ENCODE measurements around the gene NANOG.
"Not testable (repeated sequence)": the region's sequence is repeated elsewhere in the genome, so short reads cannot be mapped to it uniquely, and the experiment has no call there.

The NANOG gene

DNA sequence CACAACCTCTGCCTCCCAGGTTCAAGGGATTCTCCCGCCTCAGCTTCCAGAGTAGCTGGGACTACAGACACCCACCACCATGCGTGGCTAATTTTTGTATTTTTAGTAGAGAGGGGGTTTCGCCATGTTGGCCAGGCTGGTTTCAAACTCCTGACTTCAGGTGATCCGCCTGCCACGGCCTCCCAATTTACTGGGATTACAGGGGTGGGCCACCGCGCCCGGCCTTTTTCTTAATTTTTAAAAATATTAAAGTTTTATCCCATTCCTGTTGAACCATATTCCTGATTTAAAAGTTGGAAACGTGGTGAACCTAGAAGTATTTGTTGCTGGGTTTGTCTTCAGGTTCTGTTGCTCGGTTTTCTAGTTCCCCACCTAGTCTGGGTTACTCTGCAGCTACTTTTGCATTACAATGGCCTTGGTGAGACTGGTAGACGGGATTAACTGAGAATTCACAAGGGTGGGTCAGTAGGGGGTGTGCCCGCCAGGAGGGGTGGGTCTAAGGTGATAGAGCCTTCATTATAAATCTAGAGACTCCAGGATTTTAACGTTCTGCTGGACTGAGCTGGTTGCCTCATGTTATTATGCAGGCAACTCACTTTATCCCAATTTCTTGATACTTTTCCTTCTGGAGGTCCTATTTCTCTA is at the start of gene NANOG:
TSS of gene NANOG (plus strand) at position 519 of the 645 bp plus-strand sequence. CDS start 213 bp downstream, outside the sequence.
- H3K4me1 ChIP-seq (ENCODE audit: control insufficient read depth, insufficient read depth, low read length); H3K4me3 ChIP-seq (ENCODE audit: low read length in 2 of 2); H3K9ac ChIP-seq (ENCODE audit: low read length in 2 of 2); H3K36me3 ChIP-seq (ENCODE audit: control insufficient read depth in 2 of 2, insufficient read depth in 2 of 2, low read length in 2 of 2); H3K27me3 ChIP-seq (ENCODE audit: control insufficient read depth in 1 of 2, insufficient read depth in 2 of 2, low read length in 2 of 2); H3K9me3 ChIP-seq (ENCODE audit: control insufficient read depth in 2 of 2, low read length in 2 of 2); H3K27ac ChIP-seq (ENCODE audit: low read length): not testable (repeated sequence)

DNA sequence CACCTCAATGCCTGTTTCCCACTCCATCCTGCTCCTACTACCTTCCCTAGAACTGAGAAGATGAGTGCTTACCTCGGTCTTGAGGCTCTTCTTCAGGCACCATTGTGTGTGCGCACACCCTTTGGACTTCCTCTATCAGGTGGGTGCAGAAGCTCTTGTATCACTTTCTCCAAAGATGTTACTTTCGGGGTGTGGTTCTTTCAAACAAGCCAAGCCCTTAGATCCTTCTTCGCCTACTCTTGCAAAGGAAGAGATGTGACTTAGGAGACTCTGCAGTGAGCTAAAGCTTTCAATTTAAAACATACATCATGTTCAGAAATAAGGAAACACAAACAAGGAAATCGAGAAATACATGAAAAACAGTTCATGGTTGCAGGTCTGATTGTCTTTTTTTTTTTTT is 42.0 kb upstream of the NANOG start, which contains the start of gene CLEC4C:
TSS of gene CLEC4C (minus strand) at position 130 of the 400 bp plus-strand sequence. CDS start at position 103, 27 bp downstream.
- Histone ChIP-seq H3K4me3 (ENCODE audit: low read length in 2 of 2) (no peak within 1 kb of the TSS), H3K27me3 (ENCODE audit: control insufficient read depth in 1 of 2, insufficient read depth in 2 of 2, low read length in 2 of 2) (no peaks in the 10 kb centered on the region), H3K4me1 (ENCODE audit: control insufficient read depth, insufficient read depth, low read length) (no peaks in the 10 kb centered on the region), H3K9me3 (ENCODE audit: control insufficient read depth in 2 of 2, low read length in 2 of 2) (peaks cover 0 to 3% of the 10 kb centered on the region in 2 donors), H3K27ac (ENCODE audit: low read length) (no peak within 1 kb of the TSS), H3K36me3 (ENCODE audit: control insufficient read depth in 2 of 2, insufficient read depth in 2 of 2, low read length in 2 of 2) (no peaks in the 10 kb centered on the region), H3K9ac (ENCODE audit: low read length in 2 of 2) (no peak within 1 kb of the TSS)

DNA sequence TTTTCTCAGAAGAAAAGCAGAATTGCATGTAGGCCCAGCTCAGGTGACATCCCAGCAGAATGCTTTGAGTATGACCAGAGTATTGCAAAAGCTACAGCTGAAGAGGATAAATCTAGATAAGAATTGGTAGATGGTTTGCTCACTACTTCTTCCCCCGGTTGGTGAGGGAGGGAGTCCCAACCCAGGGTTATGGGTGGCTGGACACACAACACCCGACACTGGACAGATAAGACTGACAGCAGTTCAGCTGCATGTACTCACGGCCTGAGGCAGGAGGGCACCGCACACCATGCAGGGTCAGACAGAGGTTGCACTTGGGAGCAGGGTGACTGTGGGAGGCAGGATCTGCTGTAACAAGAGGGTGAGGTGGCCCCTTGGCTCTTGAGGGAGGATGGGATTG is 40.4 kb upstream of the NANOG start:
- no peaks in the 10 kb centered on the region for H3K36me3 ChIP-seq (ENCODE audit: control insufficient read depth in 2 of 2, insufficient read depth in 2 of 2, low read length in 2 of 2)
- H3K27ac ChIP-seq (ENCODE audit: low read length), result no peak overlapping the region

DNA sequence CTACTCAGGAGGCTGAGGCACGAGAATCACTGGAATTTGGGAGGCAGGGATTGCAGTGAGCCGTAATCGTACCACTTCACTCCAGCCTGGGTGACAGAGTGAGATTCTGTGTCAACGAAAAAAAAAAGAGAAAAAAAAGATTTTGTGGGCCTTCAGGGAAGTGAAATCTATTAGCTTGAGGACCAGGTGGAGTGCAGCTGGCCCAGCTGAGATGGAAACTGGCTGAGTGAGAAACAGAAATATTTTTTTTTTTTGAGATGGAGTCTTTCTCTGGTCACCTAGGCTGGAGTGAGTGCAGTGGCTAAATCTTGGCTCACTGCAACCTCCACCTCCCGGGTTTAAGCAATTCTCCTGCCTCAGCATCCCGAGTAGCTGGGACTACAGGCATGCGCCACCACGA is 39.8 kb upstream of the NANOG start:
- Histone ChIP-seq H3K4me3 (ENCODE audit: low read length in 2 of 2) (no peak overlapping the region), H3K27ac (ENCODE audit: low read length) (no peak overlapping the region), H3K36me3 (ENCODE audit: control insufficient read depth in 2 of 2, insufficient read depth in 2 of 2, low read length in 2 of 2) (no peaks in the 10 kb centered on the region), H3K27me3 (ENCODE audit: control insufficient read depth in 1 of 2, insufficient read depth in 2 of 2, low read length in 2 of 2) (no peaks in the 10 kb centered on the region), H3K4me1 (ENCODE audit: control insufficient read depth, insufficient read depth, low read length) (no peaks in the 10 kb centered on the region), H3K9ac (ENCODE audit: low read length in 2 of 2) (no peak overlapping the region), H3K9me3 (ENCODE audit: control insufficient read depth in 2 of 2, low read length in 2 of 2) (peaks cover 0 to 3% of the 10 kb centered on the region in 2 donors)

More for the DNA sequence above, 40.4 kb upstream of the NANOG start:
- Histone ChIP-seq H3K4me3 (ENCODE audit: low read length in 2 of 2) (no peak overlapping the region), H3K4me1 (ENCODE audit: control insufficient read depth, insufficient read depth, low read length) (no peaks in the 10 kb centered on the region), H3K9ac (ENCODE audit: low read length in 2 of 2) (no peak overlapping the region), H3K9me3 (ENCODE audit: control insufficient read depth in 2 of 2, low read length in 2 of 2) (peaks cover 0 to 3% of the 10 kb centered on the region in 2 donors), H3K27me3 (ENCODE audit: control insufficient read depth in 1 of 2, insufficient read depth in 2 of 2, low read length in 2 of 2) (no peaks in the 10 kb centered on the region)

- no peaks in the 10 kb centered on the region for H3K36me3 ChIP-seq (ENCODE audit: control insufficient read depth in 2 of 2, insufficient read depth in 2 of 2, low read length in 2 of 2)
- H3K4me3 ChIP-seq (ENCODE audit: low read length in 2 of 2), result no peak overlapping the region
- peaks cover 0 to 3% of the 10 kb centered on the region in 2 donors for H3K9me3 ChIP-seq (ENCODE audit: control insufficient read depth in 2 of 2, low read length in 2 of 2)
- no peak overlapping the region for H3K9ac ChIP-seq (ENCODE audit: low read length in 2 of 2)
- no peak overlapping the region for H3K27ac ChIP-seq (ENCODE audit: low read length)
- no peaks in the 10 kb centered on the region for H3K27me3 ChIP-seq (ENCODE audit: control insufficient read depth in 1 of 2, insufficient read depth in 2 of 2, low read length in 2 of 2)
- no peaks in the 10 kb centered on the region for H3K4me1 ChIP-seq (ENCODE audit: control insufficient read depth, insufficient read depth, low read length)
Observed at GRCh38 chr12:7750350-7750749, 38.9 kb upstream of the NANOG start.

- H3K36me3 ChIP-seq (ENCODE audit: control insufficient read depth in 2 of 2, insufficient read depth in 2 of 2, low read length in 2 of 2), result no peaks in the 10 kb centered on the region
- H3K4me3 ChIP-seq (ENCODE audit: low read length in 2 of 2), result no peak overlapping the region
- H3K4me1 ChIP-seq (ENCODE audit: control insufficient read depth, insufficient read depth, low read length), result no peaks in the 10 kb centered on the region
- H3K9ac ChIP-seq (ENCODE audit: low read length in 2 of 2), result no peak overlapping the region
- H3K27me3 ChIP-seq (ENCODE audit: control insufficient read depth in 1 of 2, insufficient read depth in 2 of 2, low read length in 2 of 2), result no peaks in the 10 kb centered on the region
- H3K27ac ChIP-seq (ENCODE audit: low read length), result no peak overlapping the region
- peaks cover 0 to 3% of the 10 kb centered on the region in 2 donors for H3K9me3 ChIP-seq (ENCODE audit: control insufficient read depth in 2 of 2, low read length in 2 of 2)
Observed at GRCh38 chr12:7751394-7751793, 37.8 kb upstream of the NANOG start.

DNA sequence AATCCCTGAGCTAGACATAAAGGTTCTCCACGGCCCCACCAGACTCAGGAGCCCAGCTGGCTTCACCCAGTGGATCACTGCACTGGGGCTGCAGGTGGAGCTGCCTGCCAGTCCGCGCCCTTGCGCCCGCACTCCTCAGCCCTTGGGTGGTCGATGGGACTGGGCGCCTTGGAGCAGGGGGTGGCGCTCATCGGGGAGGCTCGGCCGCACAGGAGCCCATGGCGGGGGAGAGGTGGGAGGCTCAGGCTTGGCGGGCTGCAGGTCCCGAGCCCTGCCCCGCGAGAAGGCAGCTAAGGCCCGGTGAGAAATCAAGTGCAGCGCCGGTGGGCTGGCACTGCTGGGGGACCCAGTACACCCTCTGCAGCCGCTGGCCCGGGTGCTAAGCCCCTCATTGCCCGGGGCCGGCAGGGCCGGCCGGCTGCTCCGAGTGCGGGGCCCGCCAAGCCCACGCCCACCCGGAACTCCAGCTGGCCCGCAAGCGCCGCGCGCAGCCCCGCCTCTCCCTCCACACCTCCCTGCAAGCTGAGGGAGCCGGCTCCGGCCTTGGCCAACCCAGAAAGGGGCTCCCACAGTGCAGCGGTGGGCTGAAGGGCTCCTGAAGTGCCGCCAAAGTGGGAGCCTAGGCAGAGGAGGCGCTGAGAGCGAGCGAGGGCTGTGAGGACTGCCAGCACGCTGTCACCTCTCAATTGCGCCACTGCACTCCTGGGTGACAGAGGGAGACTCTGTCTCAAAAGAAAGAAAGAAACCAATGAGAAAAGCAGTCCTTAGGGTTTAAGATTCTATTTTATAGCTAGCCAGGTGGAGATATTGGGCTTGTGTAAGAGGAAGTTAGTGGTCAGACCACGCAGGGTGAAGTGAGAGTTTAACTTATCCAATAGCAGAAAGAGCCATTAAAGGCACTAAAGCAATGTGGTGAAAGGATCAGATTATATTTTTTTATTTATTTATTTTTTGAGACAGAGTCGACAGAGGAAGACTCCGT is 37.0 kb upstream of the NANOG start:
- not testable (repeated sequence) for H3K27me3 ChIP-seq (ENCODE audit: control insufficient read depth in 1 of 2, insufficient read depth in 2 of 2, low read length in 2 of 2); H3K9ac ChIP-seq (ENCODE audit: low read length in 2 of 2)

DNA sequence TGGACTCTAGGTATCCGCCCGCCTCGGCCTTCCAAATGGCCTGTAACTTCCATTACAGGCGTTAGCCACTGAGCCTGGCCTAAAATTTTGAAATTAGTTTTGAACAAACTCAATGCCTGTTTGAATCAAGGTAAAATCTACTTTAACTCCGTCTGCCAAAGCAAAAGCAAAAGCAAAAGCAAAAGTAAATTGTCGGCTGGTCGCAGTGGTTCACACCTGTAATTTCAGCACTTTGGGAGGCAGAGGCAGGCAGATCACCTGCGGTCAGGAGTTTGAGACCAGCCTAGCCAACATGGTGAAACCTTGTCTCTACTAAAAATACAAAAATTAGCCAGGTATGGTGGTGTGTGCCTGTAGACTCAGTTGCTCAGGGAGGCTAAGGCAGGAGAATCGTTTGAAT is 33.5 kb upstream of the NANOG start:
- H3K4me3 ChIP-seq (ENCODE audit: low read length in 2 of 2); H3K4me1 ChIP-seq (ENCODE audit: control insufficient read depth, insufficient read depth, low read length); H3K9ac ChIP-seq (ENCODE audit: low read length in 2 of 2); H3K27me3 ChIP-seq (ENCODE audit: control insufficient read depth in 1 of 2, insufficient read depth in 2 of 2, low read length in 2 of 2); H3K27ac ChIP-seq (ENCODE audit: low read length); H3K36me3 ChIP-seq (ENCODE audit: control insufficient read depth in 2 of 2, insufficient read depth in 2 of 2, low read length in 2 of 2); H3K9me3 ChIP-seq (ENCODE audit: control insufficient read depth in 2 of 2, low read length in 2 of 2): not testable (repeated sequence)

More for the DNA sequence above, 37.0 kb upstream of the NANOG start:
- not testable (repeated sequence) for H3K9me3 ChIP-seq (ENCODE audit: control insufficient read depth in 2 of 2, low read length in 2 of 2); H3K27ac ChIP-seq (ENCODE audit: low read length); H3K4me1 ChIP-seq (ENCODE audit: control insufficient read depth, insufficient read depth, low read length); H3K4me3 ChIP-seq (ENCODE audit: low read length in 2 of 2); H3K36me3 ChIP-seq (ENCODE audit: control insufficient read depth in 2 of 2, insufficient read depth in 2 of 2, low read length in 2 of 2)

GRCh38 chr12:7756993-7757392 is 32.2 kb upstream of the NANOG start:
- H3K4me1 ChIP-seq (ENCODE audit: control insufficient read depth, insufficient read depth, low read length), result no peaks in the 10 kb centered on the region
- H3K4me3 ChIP-seq (ENCODE audit: low read length in 2 of 2), result no peak overlapping the region
- H3K36me3 ChIP-seq (ENCODE audit: control insufficient read depth in 2 of 2, insufficient read depth in 2 of 2, low read length in 2 of 2), result no peaks in the 10 kb centered on the region

DNA sequence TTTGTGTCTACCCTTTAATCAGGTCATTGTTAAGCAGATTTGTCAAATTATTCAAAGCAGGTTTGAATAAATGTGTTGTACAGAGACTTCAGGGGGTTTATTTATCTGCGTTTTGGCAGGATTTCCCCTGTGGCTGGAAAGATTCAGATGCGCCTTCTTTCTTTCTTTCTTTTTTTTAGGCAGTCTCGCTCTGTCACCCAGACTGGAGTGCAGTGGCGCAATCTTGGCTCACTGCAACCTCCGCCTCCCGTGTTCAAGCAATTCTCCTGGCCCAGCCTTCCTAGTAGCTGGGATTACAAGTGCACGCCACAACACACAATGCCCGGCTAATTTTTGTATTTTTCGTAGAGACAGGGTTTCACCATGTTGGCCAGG is 30.4 kb upstream of the NANOG start:
- no peaks in the 10 kb centered on the region for H3K9me3 ChIP-seq (ENCODE audit: control insufficient read depth in 2 of 2, low read length in 2 of 2)
- H3K9ac ChIP-seq (ENCODE audit: low read length in 2 of 2), result no peak overlapping the region
- H3K4me3 ChIP-seq (ENCODE audit: low read length in 2 of 2), result no peak overlapping the region
- no peaks in the 10 kb centered on the region for H3K27me3 ChIP-seq (ENCODE audit: control insufficient read depth in 1 of 2, insufficient read depth in 2 of 2, low read length in 2 of 2)
- no peak overlapping the region for H3K27ac ChIP-seq (ENCODE audit: low read length)
- no peaks in the 10 kb centered on the region for H3K36me3 ChIP-seq (ENCODE audit: control insufficient read depth in 2 of 2, insufficient read depth in 2 of 2, low read length in 2 of 2)
- no peaks in the 10 kb centered on the region for H3K4me1 ChIP-seq (ENCODE audit: control insufficient read depth, insufficient read depth, low read length)

More at GRCh38 chr12:7756993-7757392, 32.2 kb upstream of the NANOG start:
- Histone ChIP-seq H3K27ac (ENCODE audit: low read length) (no peak overlapping the region), H3K9ac (ENCODE audit: low read length in 2 of 2) (no peak overlapping the region), H3K27me3 (ENCODE audit: control insufficient read depth in 1 of 2, insufficient read depth in 2 of 2, low read length in 2 of 2) (no peaks in the 10 kb centered on the region), H3K9me3 (ENCODE audit: control insufficient read depth in 2 of 2, low read length in 2 of 2) (no peaks in the 10 kb centered on the region)
